Activated CD8-positive, alpha-beta T cell treated with anti-CD3 and anti-CD28 coated beads for 36 hours (primary cell): ENCODE results near the gene TMBIM4. TPM values are rescaled to one million over a fixed set of nuclear protein-coding genes. Genes with fewer than 3 reads are reported as not detected.
A peak's percentile ranks its signal among the peaks of the same experiment; 100 is the strongest.

Experiments
- ATAC-seq: fragments of 200-7000 bp; cut with Tn5 transposase; one replicate; pipeline ENCODE4 v1.10.0; 2021; ENCODE audit warnings: mild to moderate bottlenecking, moderate library complexity
- CTCF ChIA-PET: fragments of 350-600 bp; sonication (Branson Sonifier 250); formaldehyde crosslinking; loops from one replicate; lab custom pipeline; 2021; ENCODE audit warnings: antibody characterized with exemption; lab: Charles Lee
- POLR2A ChIA-PET: fragments of 350-600 bp; sonication (Branson Sonifier 250); formaldehyde crosslinking; loops from one replicate; lab custom pipeline; 2021; ENCODE audit warnings: antibody characterized with exemption; lab: Charles Lee
- DNase-seq: peaks from one replicate; pipeline ENCODE4 v3.0.0-alpha.2; 2020
- H3K27ac Mint-ChIP-seq: one replicate; pipeline ENCODE4 v1.8.0; 2021; ENCODE audit warnings: mild to moderate bottlenecking, mixed read lengths
- H3K27me3 Mint-ChIP-seq: one replicate; pipeline ENCODE4 v1.8.0; 2021; ENCODE audit warnings: mixed read lengths
- H3K36me3 Mint-ChIP-seq: one replicate; pipeline ENCODE4 v1.8.0; 2021; ENCODE audit warnings: low read depth, mixed read lengths
- H3K4me1 Mint-ChIP-seq: one replicate; pipeline ENCODE4 v1.8.0; 2021; ENCODE audit warnings: low read depth, mixed read lengths
- H3K4me3 Mint-ChIP-seq: one replicate; pipeline ENCODE4 v1.8.0; 2021; ENCODE audit warnings: mild to moderate bottlenecking, moderate library complexity, mixed read lengths
- H3K9me3 Mint-ChIP-seq: one replicate; pipeline ENCODE4 v1.8.0; 2021; ENCODE audit warnings: mixed read lengths
- CTCF ChIP-seq: fragments of 200-600 bp; IDR thresholded peaks from one replicate; pipeline ENCODE4 v1.8.0; 2022; ENCODE audit warnings: antibody characterized with exemption, mild to moderate bottlenecking
- intact Hi-C: fragments of 100-400 bp; cut with micrococcal nuclease; formaldehyde crosslinking; loops from one replicate; pipeline ENCODE4 v1.10.0; 2022
- total RNA-seq, 2 experiments: library from RNA; stranded (reverse); gene quantifications; one replicate each; pipeline ENCODE4 v1.2.3, GENCODE V29; 2021

Gene TMBIM4
- total RNA-seq, 2 experiments from 2014 or later = 41.7 to 45.8 TPM

GRCh38 chr12:66143868-66144267, 25.9 kb downstream of the TMBIM4 start:
- peaks cover 15% of the 10 kb centered on the region for H3K4me1 Mint-ChIP-seq
- peaks cover 63% of the 10 kb centered on the region for H3K36me3 Mint-ChIP-seq
- TF ChIP-seq CTCF = no peak
- H3K4me3 Mint-ChIP-seq = no peak overlapping the region
- H3K9me3 Mint-ChIP-seq = peaks cover 15% of the 10 kb centered on the region
- H3K27ac Mint-ChIP-seq = peak overlapping the region; percentile 24
- no peaks in the 10 kb centered on the region for H3K27me3 Mint-ChIP-seq
- DNase-seq = no peak
- intact Hi-C loops = no loop called here
- POLR2A ChIA-PET = no interaction called here
- no peak for ATAC-seq
- CTCF ChIA-PET = interaction anchor here (0.6 to 2.2 kb wide), 2 partner anchors 26 to 92 kb away, joined by 3 to 7 read pairs; partner anchors contain the start of gene TMBIM4

GRCh38 chr12:66142826-66143225, 27.0 kb downstream of the TMBIM4 start:
- Mint-ChIP-seq H3K9me3 (peaks cover 15% of the 10 kb centered on the region), H3K4me1 (peaks cover 12% of the 10 kb centered on the region), H3K36me3 (peaks cover 61% of the 10 kb centered on the region), H3K4me3 (no peak overlapping the region), H3K27me3 (no peaks in the 10 kb centered on the region), H3K27ac (no peak overlapping the region)
- intact Hi-C loops = no loop called here
- no peak for TF ChIP-seq CTCF
- ATAC-seq (no peak), DNase-seq (no peak)
- ChIA-PET POLR2A (no interaction called here), CTCF (interaction anchor here (1.4 kb wide), 1 partner anchor 93 kb away, joined by 5 read pairs; no protein-coding TSS in a partner anchor)

GRCh38 chr12:66141299-66141698, 28.5 kb downstream of the TMBIM4 start:
- no peaks in the 10 kb centered on the region for H3K27me3 Mint-ChIP-seq
- TF ChIP-seq CTCF = no peak
- intact Hi-C loops = no loop called here
- no peak for ATAC-seq
- POLR2A ChIA-PET = interaction anchor here (0.7 kb wide), 1 partner anchor 48 kb away, joined by 4 read pairs; no protein-coding TSS in a partner anchor
- CTCF ChIA-PET = interaction anchor here (1.4 kb wide), 1 partner anchor 94 kb away, joined by 5 read pairs; no protein-coding TSS in a partner anchor
- no peak overlapping the region for H3K4me3 Mint-ChIP-seq
- peaks cover 15% of the 10 kb centered on the region for H3K9me3 Mint-ChIP-seq
- H3K4me1 Mint-ChIP-seq = peaks cover 12% of the 10 kb centered on the region
- DNase-seq = no peak
- peaks cover 65% of the 10 kb centered on the region for H3K36me3 Mint-ChIP-seq
- H3K27ac Mint-ChIP-seq = no peak overlapping the region

- ChIA-PET POLR2A (interaction anchor here (0.8 kb wide), 1 partner anchor 10 kb away, joined by 4 read pairs; the partner anchor contains the start of gene LLPH), CTCF (interaction anchor here (1.5 kb wide), 1 partner anchor 10 kb away, joined by 3 read pairs; no protein-coding TSS in a partner anchor)
- peaks cover 64% of the 10 kb centered on the region for H3K36me3 Mint-ChIP-seq
- intact Hi-C loops = no loop called here
- peaks cover 9% of the 10 kb centered on the region for H3K4me1 Mint-ChIP-seq
- H3K27ac Mint-ChIP-seq = no peak overlapping the region
- no peak for TF ChIP-seq CTCF
- no peak for ATAC-seq
- H3K27me3 Mint-ChIP-seq = no peaks in the 10 kb centered on the region
- peaks cover 15% of the 10 kb centered on the region for H3K9me3 Mint-ChIP-seq
- DNase-seq = no peak
- H3K4me3 Mint-ChIP-seq = no peak overlapping the region
Measured at GRCh38 chr12:66140731-66141130, 29.1 kb downstream of the TMBIM4 start.

GRCh38 chr12:66139328-66139727, 30.5 kb downstream of the TMBIM4 start:
- no peak for ATAC-seq
- ChIA-PET CTCF (interaction anchor here (0.6 kb wide), 1 partner anchor 57 kb away, joined by 3 read pairs; no protein-coding TSS in a partner anchor), POLR2A (interaction anchor here (1.5 kb wide), 1 partner anchor 30 kb away, joined by 4 read pairs; the partner anchor contains the start of gene TMBIM4)
- Mint-ChIP-seq H3K27me3 (no peaks in the 10 kb centered on the region), H3K9me3 (peaks cover 15% of the 10 kb centered on the region), H3K27ac (peak overlapping the region; percentile 46), H3K4me3 (no peak overlapping the region), H3K4me1 (no peaks in the 10 kb centered on the region), H3K36me3 (peaks cover 52% of the 10 kb centered on the region)
- TF ChIP-seq CTCF = no peak
- DNase-seq = no peak
- intact Hi-C loops = no loop called here
